Measurements from ENCODE around the gene STMN1. TPM values are rescaled to one million over a fixed set of nuclear protein-coding genes. Genes with fewer than 3 reads are reported as not detected.

The STMN1 gene
- total and polyA plus RNA-seq, 2 experiments from 2014 or later, result 227 to 1,890 TPM

DNA sequence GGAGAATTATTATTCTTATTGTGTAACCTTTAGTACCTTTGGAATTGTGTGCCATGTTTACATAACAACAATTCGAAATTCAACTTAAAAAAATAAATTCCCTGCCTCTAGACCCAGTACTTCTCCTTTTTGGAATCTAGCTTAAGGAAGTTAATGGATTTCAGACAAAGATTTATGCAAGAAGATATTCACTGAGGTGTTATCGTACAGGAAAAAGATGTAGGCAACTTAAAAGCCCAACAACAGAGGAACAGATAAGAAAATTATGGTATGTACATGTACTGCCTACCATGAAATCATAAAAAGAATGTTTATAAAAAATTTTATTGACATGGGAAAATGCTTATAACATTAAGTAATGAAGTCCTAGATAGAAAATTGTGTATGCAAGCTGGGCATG, 18.2 kb upstream of the STMN1 start (continued):
- TF ChIP-seq, protein P1, sequence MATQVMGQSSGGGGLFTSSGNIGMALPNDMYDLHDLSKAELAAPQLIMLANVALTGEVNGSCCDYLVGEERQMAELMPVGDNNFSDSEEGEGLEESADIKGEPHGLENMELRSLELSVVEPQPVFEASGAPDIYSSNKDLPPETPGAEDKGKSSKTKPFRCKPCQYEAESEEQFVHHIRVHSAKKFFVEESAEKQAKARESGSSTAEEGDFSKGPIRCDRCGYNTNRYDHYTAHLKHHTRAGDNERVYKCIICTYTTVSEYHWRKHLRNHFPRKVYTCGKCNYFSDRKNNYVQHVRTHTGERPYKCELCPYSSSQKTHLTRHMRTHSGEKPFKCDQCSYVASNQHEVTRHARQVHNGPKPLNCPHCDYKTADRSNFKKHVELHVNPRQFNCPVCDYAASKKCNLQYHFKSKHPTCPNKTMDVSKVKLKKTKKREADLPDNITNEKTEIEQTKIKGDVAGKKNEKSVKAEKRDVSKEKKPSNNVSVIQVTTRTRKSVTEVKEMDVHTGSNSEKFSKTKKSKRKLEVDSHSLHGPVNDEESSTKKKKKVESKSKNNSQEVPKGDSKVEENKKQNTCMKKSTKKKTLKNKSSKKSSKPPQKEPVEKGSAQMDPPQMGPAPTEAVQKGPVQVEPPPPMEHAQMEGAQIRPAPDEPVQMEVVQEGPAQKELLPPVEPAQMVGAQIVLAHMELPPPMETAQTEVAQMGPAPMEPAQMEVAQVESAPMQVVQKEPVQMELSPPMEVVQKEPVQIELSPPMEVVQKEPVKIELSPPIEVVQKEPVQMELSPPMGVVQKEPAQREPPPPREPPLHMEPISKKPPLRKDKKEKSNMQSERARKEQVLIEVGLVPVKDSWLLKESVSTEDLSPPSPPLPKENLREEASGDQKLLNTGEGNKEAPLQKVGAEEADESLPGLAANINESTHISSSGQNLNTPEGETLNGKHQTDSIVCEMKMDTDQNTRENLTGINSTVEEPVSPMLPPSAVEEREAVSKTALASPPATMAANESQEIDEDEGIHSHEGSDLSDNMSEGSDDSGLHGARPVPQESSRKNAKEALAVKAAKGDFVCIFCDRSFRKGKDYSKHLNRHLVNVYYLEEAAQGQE (IDR thresholded peaks at IDR 0.05; ENCODE audit: unreplicated experiment), result no peak
- TF ChIP-seq JUNB (IDR thresholded peaks at IDR 0.05; ENCODE audit: unreplicated experiment) (no peak), NANOG (IDR thresholded peaks at IDR 0.05; ENCODE audit: borderline replicate concordance) (no peak), STAT1 (IDR thresholded peaks at IDR 0.05; ENCODE audit: unreplicated experiment) (no peak)
- TF ChIP-seq, protein P2, sequence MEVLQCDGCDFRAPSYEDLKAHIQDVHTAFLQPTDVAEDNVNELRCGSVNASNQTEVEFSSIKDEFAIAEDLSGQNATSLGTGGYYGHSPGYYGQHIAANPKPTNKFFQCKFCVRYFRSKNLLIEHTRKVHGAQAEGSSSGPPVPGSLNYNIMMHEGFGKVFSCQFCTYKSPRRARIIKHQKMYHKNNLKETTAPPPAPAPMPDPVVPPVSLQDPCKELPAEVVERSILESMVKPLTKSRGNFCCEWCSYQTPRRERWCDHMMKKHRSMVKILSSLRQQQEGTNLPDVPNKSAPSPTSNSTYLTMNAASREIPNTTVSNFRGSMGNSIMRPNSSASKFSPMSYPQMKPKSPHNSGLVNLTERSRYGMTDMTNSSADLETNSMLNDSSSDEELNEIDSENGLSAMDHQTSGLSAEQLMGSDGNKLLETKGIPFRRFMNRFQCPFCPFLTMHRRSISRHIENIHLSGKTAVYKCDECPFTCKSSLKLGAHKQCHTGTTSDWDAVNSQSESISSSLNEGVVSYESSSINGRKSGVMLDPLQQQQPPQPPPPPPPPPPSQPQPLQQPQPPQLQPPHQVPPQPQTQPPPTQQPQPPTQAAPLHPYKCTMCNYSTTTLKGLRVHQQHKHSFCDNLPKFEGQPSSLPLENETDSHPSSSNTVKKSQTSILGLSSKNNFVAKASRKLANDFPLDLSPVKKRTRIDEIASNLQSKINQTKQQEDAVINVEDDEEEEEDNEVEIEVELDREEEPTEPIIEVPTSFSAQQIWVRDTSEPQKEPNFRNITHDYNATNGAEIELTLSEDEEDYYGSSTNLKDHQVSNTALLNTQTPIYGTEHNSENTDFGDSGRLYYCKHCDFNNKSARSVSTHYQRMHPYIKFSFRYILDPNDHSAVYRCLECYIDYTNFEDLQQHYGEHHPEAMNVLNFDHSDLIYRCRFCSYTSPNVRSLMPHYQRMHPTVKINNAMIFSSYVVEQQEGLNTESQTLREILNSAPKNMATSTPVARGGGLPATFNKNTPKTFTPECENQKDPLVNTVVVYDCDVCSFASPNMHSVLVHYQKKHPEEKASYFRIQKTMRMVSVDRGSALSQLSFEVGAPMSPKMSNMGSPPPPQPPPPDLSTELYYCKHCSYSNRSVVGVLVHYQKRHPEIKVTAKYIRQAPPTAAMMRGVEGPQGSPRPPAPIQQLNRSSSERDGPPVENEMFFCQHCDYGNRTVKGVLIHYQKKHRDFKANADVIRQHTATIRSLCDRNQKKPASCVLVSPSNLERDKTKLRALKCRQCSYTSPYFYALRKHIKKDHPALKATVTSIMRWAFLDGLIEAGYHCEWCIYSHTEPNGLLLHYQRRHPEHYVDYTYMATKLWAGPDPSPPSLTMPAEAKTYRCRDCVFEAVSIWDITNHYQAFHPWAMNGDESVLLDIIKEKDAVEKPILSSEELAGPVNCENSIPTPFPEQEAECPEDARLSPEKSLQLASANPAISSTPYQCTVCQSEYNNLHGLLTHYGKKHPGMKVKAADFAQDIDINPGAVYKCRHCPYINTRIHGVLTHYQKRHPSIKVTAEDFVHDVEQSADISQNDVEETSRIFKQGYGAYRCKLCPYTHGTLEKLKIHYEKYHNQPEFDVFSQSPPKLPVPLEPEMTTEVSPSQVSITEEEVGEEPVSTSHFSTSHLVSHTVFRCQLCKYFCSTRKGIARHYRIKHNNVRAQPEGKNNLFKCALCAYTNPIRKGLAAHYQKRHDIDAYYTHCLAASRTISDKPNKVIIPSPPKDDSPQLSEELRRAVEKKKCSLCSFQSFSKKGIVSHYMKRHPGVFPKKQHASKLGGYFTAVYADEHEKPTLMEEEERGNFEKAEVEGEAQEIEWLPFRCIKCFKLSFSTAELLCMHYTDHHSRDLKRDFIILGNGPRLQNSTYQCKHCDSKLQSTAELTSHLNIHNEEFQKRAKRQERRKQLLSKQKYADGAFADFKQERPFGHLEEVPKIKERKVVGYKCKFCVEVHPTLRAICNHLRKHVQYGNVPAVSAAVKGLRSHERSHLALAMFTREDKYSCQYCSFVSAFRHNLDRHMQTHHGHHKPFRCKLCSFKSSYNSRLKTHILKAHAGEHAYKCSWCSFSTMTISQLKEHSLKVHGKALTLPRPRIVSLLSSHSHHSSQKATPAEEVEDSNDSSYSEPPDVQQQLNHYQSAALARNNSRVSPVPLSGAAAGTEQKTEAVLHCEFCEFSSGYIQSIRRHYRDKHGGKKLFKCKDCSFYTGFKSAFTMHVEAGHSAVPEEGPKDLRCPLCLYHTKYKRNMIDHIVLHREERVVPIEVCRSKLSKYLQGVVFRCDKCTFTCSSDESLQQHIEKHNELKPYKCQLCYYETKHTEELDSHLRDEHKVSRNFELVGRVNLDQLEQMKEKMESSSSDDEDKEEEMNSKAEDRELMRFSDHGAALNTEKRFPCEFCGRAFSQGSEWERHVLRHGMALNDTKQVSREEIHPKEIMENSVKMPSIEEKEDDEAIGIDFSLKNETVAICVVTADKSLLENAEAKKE (CRISPR knock-in tag; IDR thresholded peaks at IDR 0.05), result no peak

DNA sequence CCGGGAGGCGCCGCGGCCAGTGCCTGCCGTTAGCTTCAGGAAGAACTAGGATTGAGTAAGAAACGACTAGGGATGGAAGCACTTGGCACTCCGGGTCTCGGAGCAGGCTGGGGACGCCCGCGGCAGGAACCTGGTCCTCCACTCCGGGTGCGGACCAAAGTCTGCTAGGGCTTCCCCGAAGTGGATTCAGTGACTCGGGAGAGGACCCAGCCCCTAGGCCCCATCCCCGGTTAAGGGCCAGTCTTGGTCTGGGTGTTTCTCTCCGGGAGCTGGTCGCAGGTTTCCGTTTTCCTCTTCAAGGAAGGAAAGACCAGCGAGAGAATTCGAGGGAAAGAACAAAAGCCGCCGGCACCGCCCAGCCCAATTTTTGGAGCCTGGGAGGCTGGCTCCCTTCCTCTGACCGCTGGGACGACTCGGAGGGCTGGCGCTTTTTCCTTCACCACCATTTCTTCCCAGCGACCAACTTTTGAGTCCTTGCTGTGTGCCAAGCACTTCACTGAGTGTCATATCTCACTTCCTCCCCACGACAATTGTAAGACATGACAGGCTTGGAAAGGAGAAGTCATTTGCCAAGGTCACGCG, 16.8 kb upstream of the STMN1 start:
- peaks cover 6% of the 10 kb centered on the region for H3K27me3 ChIP-seq (ENCODE audit: insufficient read depth)
- Mint-ChIP-seq H3K9me3 (no peaks in the 10 kb centered on the region), H3K36me3 (ENCODE audit: low read depth) (no peaks in the 10 kb centered on the region), H3K4me3 (peak overlapping the region; percentile 73), H3K27me3 (ENCODE audit: insufficient read depth, low read depth, poor library complexity) (peaks cover 12% of the 10 kb centered on the region), H3K27ac (no peak overlapping the region), H3K4me1 (peaks cover 37% of the 10 kb centered on the region)
- H3F3A ChIP-seq (replicated peaks; ENCODE audit: low read depth), result peaks cover 14% of the 10 kb centered on the region
- TF ChIP-seq EZH2 (IDR thresholded peaks at IDR 0.05; ENCODE audit: low read depth, unreplicated experiment), result no peak
- H2AFZ ChIP-seq, result peak overlapping the region; percentile 94
- H3K4me2 ChIP-seq, result peak overlapping the region; percentile 79
- H4K20me1 ChIP-seq (replicated peaks; ENCODE audit: insufficient read depth), result no peaks in the 10 kb centered on the region
- peaks cover 37% of the 10 kb centered on the region for H3K4me1 ChIP-seq (ENCODE audit: insufficient read depth)
- H3K9me2 ChIP-seq (ENCODE audit: insufficient read depth), result no peaks in the 10 kb centered on the region
- peak overlapping the region; percentile 59 for H3K4me3 ChIP-seq
- peak; percentile 65 for ATAC-seq
- no peaks in the 10 kb centered on the region for H3K36me3 ChIP-seq (ENCODE audit: insufficient read depth)
- peak; percentile 83 for DNase-seq (ENCODE audit: low spot score)
- H3K79me2 ChIP-seq (replicated peaks; ENCODE audit: insufficient read depth), result no peaks in the 10 kb centered on the region
- H3K27ac ChIP-seq (ENCODE audit: low read depth), result peak overlapping the region; percentile 90

Measured in GM23338 (cell line).